Stimulated activated CD8-positive, alpha-beta memory T cell treated with anti-CD3 and anti-CD28 coated beads, Interleukin-7, amount 100 ng/mL, for 4 hours (primary cell): Measurements from ENCODE around the gene NUTM1.
A peak's percentile ranks its signal among the peaks of the same experiment; 100 is the strongest.

Source experiments
- DNase-seq, 2 donors: peaks; one replicate each; pipeline ENCODE4 v3.0.0-alpha.2; 2020; ENCODE audit warnings: low read depth in 2 of 2

Gene NUTM1

GRCh38 chr15:34342737-34343575, at the start of gene NUTM1, which contains the start of gene NOP10:
TSS of gene NUTM1 (plus strand) at chr15:34343315. CDS start at chr15:34343697, 382 bp downstream.
TSS of gene NOP10 (minus strand) at chr15:34343136. CDS start at chr15:34343073, 63 bp downstream.
- DNase-seq: peak; percentile 83 to 89

GRCh38 chr15:34297059-34297458, 46.1 kb upstream of the NUTM1 start:
- DNase-seq: no peak

- no peak for DNase-seq
Measured at GRCh38 chr15:34301058-34301457, 42.1 kb upstream of the NUTM1 start.

- no peak for DNase-seq
Measured at GRCh38 chr15:34304613-34305012, 38.5 kb upstream of the NUTM1 start.

- no peak for DNase-seq
Measured at GRCh38 chr15:34311563-34311962, 31.6 kb upstream of the NUTM1 start.

- no peak for DNase-seq
Measured at GRCh38 chr15:34314491-34315490, 28.3 kb upstream of the NUTM1 start.

GRCh38 chr15:34318277-34319079, 24.6 kb upstream of the NUTM1 start:
- DNase-seq: no peak

GRCh38 chr15:34323217-34323616, 19.9 kb upstream of the NUTM1 start:
- no peak for DNase-seq

- no peak for DNase-seq
Measured at GRCh38 chr15:34324933-34325332, 18.2 kb upstream of the NUTM1 start.

- DNase-seq: no peak
Measured at GRCh38 chr15:34325368-34325767, 17.7 kb upstream of the NUTM1 start.

GRCh38 chr15:34327906-34328305, 15.2 kb upstream of the NUTM1 start:
- no peak for DNase-seq

- no peak for DNase-seq
Measured at GRCh38 chr15:34329006-34329405, 14.1 kb upstream of the NUTM1 start.

- DNase-seq: no peak
Measured at GRCh38 chr15:34330279-34330678, 12.8 kb upstream of the NUTM1 start.

- DNase-seq: no peak
Measured at GRCh38 chr15:34331809-34332208, 11.3 kb upstream of the NUTM1 start.

GRCh38 chr15:34332553-34333120, 10.5 kb upstream of the NUTM1 start:
- no peak for DNase-seq

- DNase-seq: no peak
Measured at GRCh38 chr15:34334672-34335071, 8.4 kb upstream of the NUTM1 start.

- DNase-seq: no peak
Measured at GRCh38 chr15:34335176-34336032, 7.7 kb upstream of the NUTM1 start.

GRCh38 chr15:34336231-34336990, 6.7 kb upstream of the NUTM1 start:
- DNase-seq: no peak

- DNase-seq: peak in 1 of 2 donors; percentile 15
Measured at GRCh38 chr15:34336991-34337556, 6.0 kb upstream of the NUTM1 start.
